CD1c-positive myeloid dendritic cell (primary cell): ENCODE measurements around the gene RPS6KA4.

ENCODE experiments used
- DNase-seq: peaks from one replicate; pipeline ENCODE4 v3.0.0-alpha.2; 2016; ENCODE audit errors: extremely low spot score

The RPS6KA4 gene

GRCh38 chr11:64419818-64420485 lies 61.0 kb downstream of the RPS6KA4 start:
- no peak for DNase-seq
